Measurements from ENCODE around the gene SUPT20H.

DNA sequence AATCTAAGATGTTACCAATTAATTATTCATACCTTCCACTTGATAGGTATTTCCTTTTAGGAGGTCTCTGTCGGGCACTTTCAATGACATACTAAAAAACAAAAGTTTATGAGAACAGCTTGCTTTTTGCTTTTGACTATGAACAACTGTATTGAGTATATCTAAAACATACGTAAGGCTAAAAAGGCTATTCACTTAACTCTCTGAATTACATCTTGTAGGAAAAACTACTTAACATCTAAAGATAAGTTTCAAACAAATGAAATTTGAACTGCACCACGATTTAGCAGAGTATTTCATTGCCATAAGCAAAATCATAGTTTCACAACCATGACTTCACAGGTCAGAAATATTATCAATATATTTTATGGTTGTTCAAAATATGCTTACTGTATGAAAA, 11.6 kb downstream of the SUPT20H start:
- no peak for TF ChIP-seq ZNF274 (CRISPR knock-in tag; IDR thresholded peaks at IDR 0.05)
- TF ChIP-seq, protein P1, sequence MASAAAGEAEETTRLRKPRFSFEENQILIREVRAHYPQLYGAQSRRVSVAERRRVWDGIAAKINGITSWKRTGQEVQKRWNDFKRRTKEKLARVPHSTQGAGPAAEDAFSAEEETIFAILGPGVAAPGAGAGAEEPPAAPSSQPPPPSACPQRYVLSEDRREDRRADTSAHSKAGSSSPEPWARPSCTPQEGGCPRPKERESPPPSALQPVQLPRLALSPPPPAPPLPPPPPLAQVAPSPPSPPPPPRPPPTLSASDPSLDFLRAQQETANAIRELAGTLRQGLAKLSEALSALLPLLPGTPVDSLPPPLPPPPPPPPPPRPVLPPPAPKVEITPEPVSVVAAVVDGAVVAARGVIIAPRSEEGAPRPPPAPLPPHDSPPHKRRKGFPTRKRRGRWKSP (CRISPR knock-in tag; IDR thresholded peaks at IDR 0.05): no peak
- TF ChIP-seq PHF8 (CRISPR knock-in tag; IDR thresholded peaks at IDR 0.05): no peak
- TF ChIP-seq RBAK (CRISPR knock-in tag; IDR thresholded peaks at IDR 0.05): no peak
- TF ChIP-seq CTCF (CRISPR knock-in tag; IDR thresholded peaks at IDR 0.05): no peak
- TF ChIP-seq FOXK2 (IDR thresholded peaks at IDR 0.05): no peak
- no peak for TF ChIP-seq TERF1 (CRISPR knock-in tag; IDR thresholded peaks at IDR 0.05)
- no peak for TF ChIP-seq DNMT1 (CRISPR knock-in tag; IDR thresholded peaks at IDR 0.05)
- TF ChIP-seq EP300 (IDR thresholded peaks at IDR 0.05; ENCODE audit: low read depth in 2 of 2, low read length in 2 of 2): no peak
- no peak for TF ChIP-seq EP300 (CRISPR knock-in tag; IDR thresholded peaks at IDR 0.05; ENCODE audit: borderline replicate concordance)
- TF ChIP-seq SRSF9 (IDR thresholded peaks at IDR 0.05; ENCODE audit: borderline replicate concordance, insufficient read depth, low read depth, low read length, poor library complexity, severe bottlenecking): no peak
